Effector CD8-positive, alpha-beta T cell (primary cell): ENCODE measurements around the gene ARID1B.

ENCODE experiments used
- DNase-seq: peaks from one replicate; lab custom pipeline; 2025; lab: John Stamatoyannopoulos, UW

The ARID1B gene

DNA sequence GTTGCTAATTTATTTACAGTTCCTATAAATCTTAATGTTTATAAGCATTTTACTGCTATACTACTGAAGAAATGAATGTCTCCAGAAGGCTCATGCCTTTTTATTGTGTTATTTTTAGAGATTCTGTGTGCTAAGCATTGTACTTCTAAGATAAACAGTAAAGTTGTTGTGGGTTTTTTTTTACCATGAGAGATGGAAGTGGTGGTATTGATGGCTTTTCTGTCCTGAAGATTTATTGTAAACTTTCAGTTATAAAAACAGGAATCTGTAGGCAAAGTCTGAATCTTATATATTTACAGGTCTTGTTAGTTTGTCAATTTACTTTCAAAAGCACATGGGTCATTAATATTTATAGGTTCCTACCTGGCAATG, 299.3 kb downstream of the ARID1B start:
- DNase-seq, result no peak

- no peak for DNase-seq
These were observed 300.1 kb downstream of the ARID1B start for GRCh38 chr6:157077251-157077650.

DNA sequence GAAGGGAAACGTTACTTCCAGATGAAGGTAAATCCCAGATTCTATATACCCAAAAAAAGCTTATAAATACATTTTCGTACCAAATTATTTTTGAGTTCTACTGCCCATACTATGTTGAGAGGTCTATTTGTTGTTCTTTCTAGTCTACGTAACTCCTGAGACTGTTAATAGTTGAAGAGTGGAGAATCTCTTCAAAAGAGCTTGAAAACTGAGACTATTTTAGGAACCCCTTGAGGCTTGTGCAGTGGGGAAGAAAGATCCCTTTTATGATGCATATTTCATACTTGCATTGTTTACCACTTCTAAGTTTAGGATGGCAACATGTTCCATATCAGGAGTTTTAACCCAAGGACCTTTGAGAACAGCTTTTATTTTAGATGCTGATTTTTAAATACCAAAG, 301.1 kb downstream of the ARID1B start:
- no peak for DNase-seq

DNA sequence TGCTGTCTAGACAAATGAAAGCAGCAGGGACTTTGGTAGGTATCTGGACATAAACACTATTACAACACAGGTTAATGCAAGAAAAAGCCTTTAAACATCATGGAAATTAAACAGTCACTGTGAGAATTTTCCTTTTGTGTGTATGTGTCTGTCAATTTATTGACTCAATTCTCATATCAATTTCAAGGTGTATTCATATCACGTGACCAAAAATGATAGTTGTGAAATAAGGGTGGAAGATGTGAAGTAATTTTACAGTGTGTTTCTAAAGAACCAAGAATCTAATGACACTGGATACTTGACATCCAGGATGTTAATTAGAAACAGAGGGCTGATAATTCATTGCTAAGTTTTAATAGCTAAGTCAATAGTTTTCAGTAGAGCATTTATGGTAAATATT, 302.1 kb downstream of the ARID1B start:
- DNase-seq, result no peak

DNA sequence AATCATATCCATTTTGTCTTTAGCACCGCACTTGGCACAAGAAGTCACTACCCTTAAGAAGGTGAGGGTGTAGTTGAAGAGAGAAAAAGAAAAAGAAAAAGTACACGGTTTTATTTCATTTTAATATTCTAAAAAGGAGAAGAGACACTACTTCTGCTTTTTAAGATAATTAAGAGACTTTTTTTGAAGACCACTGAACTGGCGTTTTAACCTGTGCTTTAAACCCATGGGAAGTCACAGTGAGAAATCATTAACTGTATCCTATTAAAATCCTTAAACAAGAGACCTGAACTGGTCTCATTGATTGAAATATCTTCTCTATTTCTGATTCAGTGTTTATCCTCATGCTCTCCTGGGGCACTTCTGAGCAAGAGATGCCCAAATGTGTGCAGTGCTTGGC, 302.6 kb downstream of the ARID1B start:
- DNase-seq, result no peak

DNA sequence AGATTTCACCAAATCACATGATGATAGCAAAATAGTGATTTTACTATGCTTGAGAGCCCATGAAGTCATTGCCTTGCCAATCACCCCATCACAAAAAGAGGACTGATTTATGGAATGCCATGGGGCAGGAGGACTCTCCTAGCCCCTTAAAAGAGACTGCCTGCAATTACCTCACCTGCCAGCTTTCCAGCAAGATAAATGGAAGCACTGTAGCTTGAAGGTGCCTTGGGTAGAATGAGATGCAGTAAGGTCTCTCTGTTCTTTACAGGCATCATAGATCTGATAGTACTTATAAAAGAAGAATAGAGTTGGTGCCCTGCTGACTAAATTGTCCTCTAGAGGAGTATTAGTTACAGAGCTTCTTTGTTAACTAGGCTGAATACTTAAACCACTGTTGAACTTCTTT, 303.8 kb downstream of the ARID1B start:
- no peak for DNase-seq

GRCh38 chr6:157083343-157083742, 306.2 kb downstream of the ARID1B start:
- no peak for DNase-seq

- DNase-seq, result no peak
These were observed 309.5 kb downstream of the ARID1B start for GRCh38 chr6:157086632-157087031.

DNA sequence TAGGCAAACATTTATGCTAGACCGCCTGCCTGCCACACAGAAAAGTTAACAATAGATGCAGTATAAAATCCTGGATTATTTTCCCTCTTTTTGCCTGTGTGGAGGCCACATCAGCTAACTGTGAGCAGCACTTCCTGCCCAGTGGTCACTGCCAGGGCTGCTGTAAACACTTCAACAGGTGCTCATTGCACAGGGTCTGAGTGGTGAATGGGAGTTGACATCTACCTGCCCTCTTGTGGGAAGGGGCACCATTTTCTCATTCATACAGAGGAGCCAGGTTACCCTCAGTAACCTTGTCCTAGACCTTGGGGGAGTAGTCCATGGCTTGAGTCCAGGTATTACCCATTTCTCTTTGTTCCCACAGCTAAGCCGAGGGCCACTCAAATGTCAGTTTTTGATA, 310.8 kb downstream of the ARID1B start:
- DNase-seq, result no peak

DNA sequence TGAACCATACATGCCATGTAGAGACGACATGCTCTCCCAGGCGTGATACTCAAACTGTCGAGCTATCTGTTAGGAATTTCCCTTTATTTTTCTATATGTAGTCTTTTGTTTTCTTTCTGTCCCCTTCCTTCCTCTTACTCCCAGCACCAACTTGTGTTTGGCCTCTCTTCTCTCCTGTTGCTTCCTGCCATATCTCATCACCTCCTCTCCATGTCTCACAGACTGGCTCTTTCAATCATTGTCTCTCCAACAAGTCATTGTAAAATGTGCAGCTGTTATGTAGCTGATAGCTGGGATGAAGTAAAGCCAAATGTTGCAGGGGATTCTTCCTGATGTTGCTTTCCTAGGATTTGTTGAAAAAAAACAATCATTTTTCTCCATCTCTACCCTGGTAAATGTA, 311.7 kb downstream of the ARID1B start:
- no peak for DNase-seq

DNA sequence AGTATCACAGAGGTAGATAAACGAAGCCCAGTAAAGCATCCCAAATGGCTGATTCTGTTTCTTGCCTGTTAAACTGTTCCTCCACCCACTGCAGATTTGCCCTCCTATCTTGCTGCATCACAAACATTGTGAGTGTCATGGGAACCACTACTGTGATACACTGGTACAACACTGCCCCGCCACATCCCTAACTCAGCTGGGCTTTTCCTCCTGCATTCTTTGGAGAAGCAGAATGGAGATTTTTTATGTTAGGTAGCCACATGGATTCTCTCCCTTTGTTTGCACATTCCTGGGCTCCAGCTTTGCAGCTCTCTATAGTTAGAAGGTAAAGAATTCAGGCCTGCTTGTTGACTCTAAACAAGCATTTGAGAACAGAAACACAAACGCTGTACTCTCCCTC, 312.1 kb downstream of the ARID1B start:
- no peak for DNase-seq

DNA sequence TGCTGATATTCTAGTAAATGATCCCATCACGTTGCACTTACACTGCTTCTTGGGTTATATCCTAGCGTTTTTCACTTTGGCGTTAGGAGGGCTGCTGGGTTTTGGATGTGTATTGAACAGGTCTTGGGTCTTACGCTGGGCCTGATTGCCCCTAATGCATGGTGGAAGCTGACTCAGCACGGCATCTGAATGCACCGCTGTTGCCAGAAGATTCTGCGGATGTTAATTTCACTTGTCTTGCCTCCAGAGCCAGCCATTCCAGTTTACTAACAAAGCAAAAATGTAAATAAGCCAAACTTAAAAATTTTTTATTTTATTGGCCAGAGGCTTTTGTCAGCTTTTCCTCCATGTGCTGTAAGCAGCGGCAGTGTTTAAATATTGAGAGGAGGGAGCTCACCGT, 312.7 kb downstream of the ARID1B start:
- DNase-seq, result no peak

GRCh38 chr6:157090736-157091135, 313.6 kb downstream of the ARID1B start:
- no peak for DNase-seq

GRCh38 chr6:157091243-157091642, 314.1 kb downstream of the ARID1B start:
- DNase-seq, result no peak

- no peak for DNase-seq
These were observed 314.8 kb downstream of the ARID1B start for GRCh38 chr6:157091856-157092460.

DNA sequence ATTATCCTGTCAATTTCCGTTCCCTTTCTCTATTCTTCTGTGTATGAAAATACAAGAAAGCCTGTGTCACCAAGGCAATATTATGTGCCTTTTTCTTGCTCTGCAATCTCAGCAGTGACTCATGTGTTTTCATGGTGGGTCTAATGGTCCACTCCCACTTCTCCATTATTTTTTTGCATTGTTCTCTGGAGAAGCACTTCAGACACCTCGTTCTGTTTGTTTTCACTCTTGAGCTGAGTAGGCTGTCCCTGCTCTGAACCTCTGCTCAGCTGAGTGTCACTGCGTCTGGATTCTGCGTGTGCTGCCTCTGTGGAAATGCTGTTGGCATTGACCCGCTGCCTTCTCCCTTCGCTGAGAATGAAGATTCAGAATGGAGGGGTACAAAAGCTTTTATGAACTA, 315.6 kb downstream of the ARID1B start:
- no peak for DNase-seq

- DNase-seq, result no peak
These were observed 316.4 kb downstream of the ARID1B start for GRCh38 chr6:157093536-157093935.

- DNase-seq, result no peak
These were observed 316.9 kb downstream of the ARID1B start for GRCh38 chr6:157094038-157094437.

DNA sequence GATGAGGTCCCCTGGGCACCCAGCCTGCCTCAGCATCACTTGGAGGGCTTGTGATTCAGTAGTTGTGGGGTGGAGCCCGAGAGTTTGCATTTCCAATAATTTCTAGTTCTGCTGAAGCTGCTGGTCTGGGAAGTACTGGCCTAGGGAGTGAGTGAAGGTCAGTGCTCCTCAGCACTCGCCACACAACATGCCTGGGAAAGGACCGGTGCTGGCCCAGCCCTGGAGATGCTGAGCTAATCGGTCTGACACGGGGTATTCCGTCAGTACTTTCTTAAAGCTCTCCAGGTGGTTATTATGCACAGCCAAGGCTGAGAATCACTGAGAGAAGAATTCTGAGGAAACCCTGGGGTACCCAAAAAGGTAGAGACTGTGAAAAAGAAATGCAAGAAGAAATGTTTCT, 317.9 kb downstream of the ARID1B start:
- no peak for DNase-seq

DNA sequence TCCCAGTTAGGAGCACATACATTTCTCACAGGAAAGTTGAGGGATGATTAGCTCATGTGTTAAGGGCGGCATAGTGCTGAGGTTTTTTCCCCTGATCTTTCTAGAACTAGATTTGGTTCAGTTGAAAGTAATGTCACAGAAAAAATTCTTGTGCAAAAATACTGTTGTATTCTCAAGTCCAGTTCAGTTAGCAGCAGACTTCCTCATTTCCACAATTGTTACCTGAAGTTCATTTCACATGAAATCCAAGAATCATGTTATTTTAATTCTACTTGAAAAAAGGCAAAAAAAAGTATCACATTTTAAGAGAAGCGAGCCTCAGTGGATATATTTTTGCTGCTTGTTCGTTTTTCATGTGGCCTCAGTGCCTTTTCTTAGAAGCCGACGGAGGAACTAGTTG, 318.4 kb downstream of the ARID1B start:
- no peak for DNase-seq

DNA sequence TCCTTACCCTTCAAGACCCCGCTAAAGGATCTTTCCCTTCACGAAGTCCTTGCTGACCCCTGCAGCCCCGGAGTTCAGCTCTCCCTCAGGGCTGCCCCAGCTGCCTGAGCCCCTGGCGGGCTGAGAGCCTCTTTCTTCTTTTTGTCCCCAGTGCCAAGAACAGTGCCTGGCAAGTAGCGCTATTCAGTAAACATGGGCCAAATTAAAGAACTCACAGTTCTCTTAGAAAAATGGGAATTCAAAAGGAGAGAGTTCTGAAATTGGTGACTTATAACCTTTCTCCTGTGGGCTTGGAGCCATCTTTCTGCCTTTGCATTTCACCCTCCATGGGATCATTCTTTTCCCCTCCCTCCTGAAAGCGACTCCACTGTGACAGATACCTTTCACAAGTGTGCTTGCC, 318.9 kb downstream of the ARID1B start:
- DNase-seq, result no peak

GRCh38 chr6:157096522-157096921, 319.3 kb downstream of the ARID1B start:
- no peak for DNase-seq

- DNase-seq, result no peak
These were observed 320.2 kb downstream of the ARID1B start for GRCh38 chr6:157097255-157097955.

DNA sequence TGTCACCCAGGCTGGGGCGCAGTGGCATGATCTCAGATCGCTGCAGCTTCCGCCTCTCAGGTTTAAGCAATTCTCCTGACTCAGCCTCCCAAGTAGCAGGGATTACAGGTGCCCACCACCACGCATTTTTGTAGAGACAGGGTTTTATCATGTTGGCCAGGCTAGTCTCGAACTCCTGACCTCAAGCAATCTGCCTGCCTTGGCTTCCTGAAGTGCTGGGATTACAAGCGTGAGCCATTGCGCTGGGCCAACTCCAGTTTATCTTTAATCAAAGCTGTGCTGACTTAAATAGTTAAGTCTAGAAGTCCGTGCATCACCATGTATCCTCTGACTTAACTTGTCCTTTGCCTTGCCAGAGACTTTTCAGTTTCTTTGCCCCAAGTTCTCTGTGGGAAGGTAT, 321.8 kb downstream of the ARID1B start:
- no peak for DNase-seq
